Pancreas (tissue), 10 donors: Measurements from ENCODE around the gene SPATA18. TPM values are rescaled to one million over a fixed set of nuclear protein-coding genes. Genes with fewer than 3 reads are reported as not detected.
A peak's percentile ranks its signal among the peaks of the same experiment; 100 is the strongest.
"Not testable (repeated sequence)": the region's sequence is repeated elsewhere in the genome, so short reads cannot be mapped to it uniquely, and the experiment has no call there.

Experiments
- ATAC-seq, 4 donors: fragments of 200-7000 bp; cut with Tn5 transposase; one replicate each; pipeline versions ENCODE4 v1.8.0 to v1.9.1; 2020; ENCODE audit warnings: mild to moderate bottlenecking in 4 of 4, moderate library complexity in 4 of 4
- DNase-seq, 6 donors: peaks; one replicate each; pipeline ENCODE4 v3.0.0-alpha.2; 2020
- FAIRE-seq: peaks from 2 replicates; lab custom pipeline; 2012; peaks lifted over from hg19 to GRCh38; lab: Jason Lieb, UNC
- H3K27ac ChIP-seq, 4 donors: fragments of 200-600 bp; sonication (generic); 1 replicate in 3 of 4; 2 replicates in 1 of 4; pipeline versions ENCODE4 v1.5.0 to v1.8.0; 2020
- H3K27me3 ChIP-seq, 4 donors: fragments of 200-600 bp; one replicate each; pipeline ENCODE4 v1.8.0; 2021
- H3K36me3 ChIP-seq, 3 donors: fragments of 200-600 bp; sonication (generic) in 1 of 3; one replicate each; pipeline versions ENCODE4 v1.5.0 to v1.8.0; 2020 to 2021
- H3K4me1 ChIP-seq, 3 donors: fragments of 200-600 bp; one replicate each; pipeline ENCODE4 v1.8.0; 2021
- H3K4me3 ChIP-seq, 4 donors: fragments of 200-600 bp; sonication (generic) in 2 of 4; one replicate each; pipeline versions ENCODE4 v1.5.0 to v1.8.0; 2020 to 2021
- H3K9me3 ChIP-seq, 4 donors: fragments of 200-600 bp; one replicate each; pipeline ENCODE4 v1.8.0; 2021
- WGBS, 2 donors: extraction: QIAGEN DNeasy Blood & Tissue Kit; methylation state at CpG; one replicate each; pipeline ENCODE4 v1.1.7; 2013; 5-methylcytosine and 5-hydroxymethylcytosine counted together
- intact Hi-C, 3 donors: fragments of 100-400 bp; cut with DNase I; formaldehyde crosslinking; loops; one replicate each; pipeline versions ENCODE4 v1.11.1 to v1.14.2; 2022
- polyA plus RNA-seq, 2 donors: library from polyadenylated mRNA; stranded (reverse); fragments of 200-250 nt; gene quantifications; one replicate each; pipeline ENCODE4 v1.2.3, GENCODE V29; 2013
- total RNA-seq, 6 donors: library from RNA; stranded (reverse); fragmentation: NEBNext Ultra II Directional in 4 of 6; extraction: Animal tissue kit (Norgen Biotek cat#: 25700) in 4 of 6; gene quantifications; one replicate each; pipeline versions ENCODE4 v1.2.1 to v1.2.4, GENCODE V29; 2021 to 2023
- TF ChIP-seq, protein P1 (sequence below), 4 donors: fragments of 200-600 bp; sonication (generic) in 3 of 4; IDR thresholded peaks; one replicate each; pipeline versions ENCODE4 v1.5.0 to v1.8.0; 2021; ENCODE audit warnings: antibody characterized with exemption in 4 of 4
- donor health status: healthy with polysubstance abuse.
- donor health status: DM: no; HTN: no; CAD: no; lungs with moderate emphysema.
- donor health status: DM: no; HTN: no; CAD: no.
- donor health status: control.
- donor health status: control.
- donor health status: Bipolar disorder and iron deficiency.
- donor health status: DM: yes; HTN: yes; CAD: no.
- donor health status: DM: no; HTN: no; CAD: no.
- donor health status: DM: no; HTN: no; CAD: no.
- donor health status: DM: yes; HTN: yes; CAD: no.

SPATA18 gene
- total and polyA plus RNA-seq, 8 donors: 1.2 to 4.3 (median 3.4) TPM

DNA sequence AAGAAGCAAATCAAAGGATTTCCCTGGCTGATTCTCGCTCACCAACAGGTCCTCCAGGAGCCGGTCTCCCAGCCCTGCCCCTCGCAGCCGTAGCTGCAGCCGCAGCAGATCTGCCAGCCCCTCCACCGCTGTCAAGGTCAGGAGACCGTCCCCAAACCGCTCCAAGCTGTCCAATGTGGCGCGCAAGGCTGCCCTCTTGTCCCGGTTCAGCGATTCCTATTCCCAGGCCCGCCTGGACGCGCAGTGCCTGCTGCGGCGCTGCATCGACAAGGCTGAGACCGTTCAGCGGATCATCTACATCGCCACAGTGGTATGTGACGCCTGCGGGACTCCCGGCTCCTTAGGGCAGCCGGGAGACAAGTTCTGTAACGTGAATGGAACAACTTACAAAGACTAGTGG, 25.6 kb downstream of the SPATA18 start:
- FAIRE-seq (no peak), DNase-seq (peak in 2 of 6 donors; percentile 48 to 58), ATAC-seq (peak in 3 of 4 donors; percentile 27 to 51 (median 34))
- no peak overlapping the region for H3K27ac ChIP-seq
- H3K9me3 ChIP-seq: no peaks in the 10 kb centered on the region
- TF ChIP-seq, protein P1, sequence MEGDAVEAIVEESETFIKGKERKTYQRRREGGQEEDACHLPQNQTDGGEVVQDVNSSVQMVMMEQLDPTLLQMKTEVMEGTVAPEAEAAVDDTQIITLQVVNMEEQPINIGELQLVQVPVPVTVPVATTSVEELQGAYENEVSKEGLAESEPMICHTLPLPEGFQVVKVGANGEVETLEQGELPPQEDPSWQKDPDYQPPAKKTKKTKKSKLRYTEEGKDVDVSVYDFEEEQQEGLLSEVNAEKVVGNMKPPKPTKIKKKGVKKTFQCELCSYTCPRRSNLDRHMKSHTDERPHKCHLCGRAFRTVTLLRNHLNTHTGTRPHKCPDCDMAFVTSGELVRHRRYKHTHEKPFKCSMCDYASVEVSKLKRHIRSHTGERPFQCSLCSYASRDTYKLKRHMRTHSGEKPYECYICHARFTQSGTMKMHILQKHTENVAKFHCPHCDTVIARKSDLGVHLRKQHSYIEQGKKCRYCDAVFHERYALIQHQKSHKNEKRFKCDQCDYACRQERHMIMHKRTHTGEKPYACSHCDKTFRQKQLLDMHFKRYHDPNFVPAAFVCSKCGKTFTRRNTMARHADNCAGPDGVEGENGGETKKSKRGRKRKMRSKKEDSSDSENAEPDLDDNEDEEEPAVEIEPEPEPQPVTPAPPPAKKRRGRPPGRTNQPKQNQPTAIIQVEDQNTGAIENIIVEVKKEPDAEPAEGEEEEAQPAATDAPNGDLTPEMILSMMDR (IDR thresholded peaks at IDR 0.05): no peak
- no peak overlapping the region for H3K4me3 ChIP-seq
- no peaks in the 10 kb centered on the region for H3K4me1 ChIP-seq
- intact Hi-C loops: no loop called here
- H3K36me3 ChIP-seq: no peaks in the 10 kb centered on the region
- 8 to 10% methylated on average over 26 of the region's 26 CpGs for WGBS, 2 donors
- no peaks in the 10 kb centered on the region for H3K27me3 ChIP-seq

DNA sequence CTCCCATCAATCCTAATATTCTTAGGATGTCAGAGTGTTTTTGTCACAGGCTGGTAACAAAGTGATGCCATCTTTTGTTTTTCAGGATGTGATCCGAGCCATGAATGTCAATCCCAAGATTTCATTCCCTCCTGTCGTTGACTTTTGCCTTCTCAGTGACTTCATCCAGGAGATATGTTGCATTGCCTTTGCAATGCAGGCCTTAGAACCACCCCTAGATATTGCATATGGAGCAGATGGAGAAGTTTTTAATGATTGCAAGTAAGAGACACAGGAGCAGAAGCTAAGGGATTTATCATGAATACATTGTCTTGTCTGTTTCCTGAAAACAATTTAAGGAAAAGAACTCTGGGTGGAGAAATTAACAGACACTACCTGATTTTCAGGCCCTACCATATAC, 28.6 kb downstream of the SPATA18 start:
- ATAC-seq: no peak
- Histone ChIP-seq H3K36me3 (no peaks in the 10 kb centered on the region), H3K27me3 (no peaks in the 10 kb centered on the region), H3K9me3 (no peaks in the 10 kb centered on the region), H3K4me3 (no peak overlapping the region), H3K27ac (no peak overlapping the region), H3K4me1 (no peaks in the 10 kb centered on the region)
- no peak for DNase-seq
- FAIRE-seq: no peak
- TF ChIP-seq, protein P1 (IDR thresholded peaks at IDR 0.05): no peak
- 34 to 63% methylated on average over 2 of the region's 2 CpGs for WGBS, 2 donors
- intact Hi-C loops: no loop called here

DNA sequence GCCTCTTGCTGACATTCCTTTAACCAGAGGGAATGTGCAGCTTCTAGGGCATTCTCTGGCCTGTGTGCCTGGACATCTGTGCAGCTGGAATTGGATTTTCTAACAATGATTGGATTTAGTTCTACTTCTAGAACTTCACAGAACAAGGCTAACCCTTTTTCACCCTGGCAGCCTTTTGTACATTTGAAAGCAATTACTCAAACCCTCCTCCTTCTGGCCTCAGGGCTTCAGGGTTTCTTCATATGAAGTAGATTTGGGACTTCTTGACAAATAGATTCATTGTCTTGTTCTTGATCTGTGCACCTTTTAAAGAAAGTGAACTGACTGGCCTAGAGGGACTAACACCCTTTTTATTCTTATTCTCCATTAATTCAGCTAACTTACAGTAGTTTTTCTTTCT, 30.1 kb downstream of the SPATA18 start:
- intact Hi-C loops: no loop called here
- no peaks in the 10 kb centered on the region for H3K27me3 ChIP-seq
- no peak overlapping the region for H3K27ac ChIP-seq
- TF ChIP-seq, protein P1 (IDR thresholded peaks at IDR 0.05): no peak
- no peak overlapping the region for H3K4me3 ChIP-seq
- no peak for FAIRE-seq
- ATAC-seq: no peak
- H3K36me3 ChIP-seq: no peaks in the 10 kb centered on the region
- DNase-seq: no peak
- H3K9me3 ChIP-seq: no peaks in the 10 kb centered on the region
- H3K4me1 ChIP-seq: no peaks in the 10 kb centered on the region

DNA sequence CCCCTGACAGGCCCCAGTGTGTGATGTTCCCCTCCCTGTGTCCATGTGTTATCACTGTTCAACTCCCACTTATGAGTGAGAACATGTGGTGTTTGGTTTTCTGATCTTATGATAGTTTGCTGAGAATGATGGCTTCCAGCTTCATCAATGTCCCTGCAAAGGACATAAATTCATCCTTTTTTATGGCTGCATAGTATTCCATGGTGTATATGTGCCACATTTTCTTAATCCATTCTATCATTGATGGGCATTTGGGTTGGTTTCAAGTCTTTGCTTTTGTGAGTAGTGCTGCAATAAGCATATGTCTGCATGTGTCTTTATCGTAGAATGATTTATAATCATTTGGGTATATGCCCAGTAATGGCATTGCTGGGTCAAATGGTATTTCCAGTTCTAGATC, 35.3 kb downstream of the SPATA18 start:
- H3K4me1 ChIP-seq, H3K27ac ChIP-seq, H3K9me3 ChIP-seq, DNase-seq, FAIRE-seq, H3K27me3 ChIP-seq, H3K36me3 ChIP-seq, H3K4me3 ChIP-seq, intact Hi-C loops, ATAC-seq: not testable (repeated sequence)
- WGBS, 2 donors: 84 to 90% methylated on average over 1 of the region's 1 CpG

DNA sequence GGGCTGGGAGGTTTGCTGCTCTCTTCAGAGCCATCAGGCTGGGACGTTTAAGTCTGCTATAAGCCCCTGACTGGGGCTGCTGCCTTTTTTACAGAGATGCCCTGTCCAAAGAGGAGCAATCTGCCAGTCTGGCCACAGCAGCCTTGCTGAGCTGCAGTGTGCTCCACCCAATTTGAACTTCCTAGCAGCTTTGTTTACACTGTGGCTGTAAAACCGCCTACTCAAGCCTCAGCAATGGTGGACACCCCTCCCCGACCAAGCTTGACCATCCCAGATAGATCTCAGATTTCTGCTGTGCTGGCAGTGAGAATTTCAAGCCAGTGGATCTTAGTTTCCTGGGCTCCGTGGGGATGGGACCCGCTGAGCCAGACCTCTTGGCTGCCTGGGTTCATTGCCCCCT, 40.7 kb downstream of the SPATA18 start:
- 51 to 64% methylated on average over 5 of the region's 5 CpGs for WGBS, 2 donors
- DNase-seq: no peak
- TF ChIP-seq, protein P1 (IDR thresholded peaks at IDR 0.05): no peak
- Histone ChIP-seq H3K36me3 (no peaks in the 10 kb centered on the region), H3K4me1 (no peaks in the 10 kb centered on the region), H3K4me3 (no peak overlapping the region), H3K27me3 (no peaks in the 10 kb centered on the region), H3K27ac (no peak overlapping the region), H3K9me3 (no peaks in the 10 kb centered on the region)
- intact Hi-C loops: no loop called here
- no peak for FAIRE-seq
- no peak for ATAC-seq
